GM12891 (cell line): ENCODE measurements around the gene CAMTA1.

ENCODE experiments used
- POLR2A ChIP-seq: IDR thresholded peaks from 2 replicates; pipeline ENCODE4 v1.6.1; 2011; ENCODE audit warnings: low read depth, low read length, control low read depth
- POLR2AphosphoS5 ChIP-seq: IDR thresholded peaks from 2 replicates; pipeline ENCODE4 v1.6.1; 2011; ENCODE audit warnings: low read depth, low read length, control low read depth
- SPI1 ChIP-seq: IDR thresholded peaks from 2 replicates; pipeline ENCODE4 v1.6.1; 2011; ENCODE audit warnings: low read depth, low read length, control low read depth
- TAF1 ChIP-seq: IDR thresholded peaks from 2 replicates; pipeline ENCODE4 v1.6.1; 2011; ENCODE audit warnings: low read depth, low read length, control low read depth

- TF ChIP-seq POLR2A (no peak), POLR2AphosphoS5 (no peak), SPI1 (no peak), TAF1 (no peak)
Measured at GRCh38 chr1:7558041-7558461, 772.8 kb downstream of the CAMTA1 start.
